GM21717 (cell line): ENCODE results near the gene FKBP3.
A peak's percentile ranks its signal among the peaks of the same experiment; 100 is the strongest.
"Not testable (repeated sequence)": the region's sequence is repeated elsewhere in the genome, so short reads cannot be mapped to it uniquely, and the experiment has no call there.

Experiments used
- ATAC-seq: cut with Tn5 transposase; IDR thresholded peaks from one replicate; pipeline ENCODE4 v1.9.1; 2021; ENCODE audit warnings: mild to moderate bottlenecking, moderate library complexity; ENCODE audit not compliant: unreplicated experiment

FKBP3 gene

DNA sequence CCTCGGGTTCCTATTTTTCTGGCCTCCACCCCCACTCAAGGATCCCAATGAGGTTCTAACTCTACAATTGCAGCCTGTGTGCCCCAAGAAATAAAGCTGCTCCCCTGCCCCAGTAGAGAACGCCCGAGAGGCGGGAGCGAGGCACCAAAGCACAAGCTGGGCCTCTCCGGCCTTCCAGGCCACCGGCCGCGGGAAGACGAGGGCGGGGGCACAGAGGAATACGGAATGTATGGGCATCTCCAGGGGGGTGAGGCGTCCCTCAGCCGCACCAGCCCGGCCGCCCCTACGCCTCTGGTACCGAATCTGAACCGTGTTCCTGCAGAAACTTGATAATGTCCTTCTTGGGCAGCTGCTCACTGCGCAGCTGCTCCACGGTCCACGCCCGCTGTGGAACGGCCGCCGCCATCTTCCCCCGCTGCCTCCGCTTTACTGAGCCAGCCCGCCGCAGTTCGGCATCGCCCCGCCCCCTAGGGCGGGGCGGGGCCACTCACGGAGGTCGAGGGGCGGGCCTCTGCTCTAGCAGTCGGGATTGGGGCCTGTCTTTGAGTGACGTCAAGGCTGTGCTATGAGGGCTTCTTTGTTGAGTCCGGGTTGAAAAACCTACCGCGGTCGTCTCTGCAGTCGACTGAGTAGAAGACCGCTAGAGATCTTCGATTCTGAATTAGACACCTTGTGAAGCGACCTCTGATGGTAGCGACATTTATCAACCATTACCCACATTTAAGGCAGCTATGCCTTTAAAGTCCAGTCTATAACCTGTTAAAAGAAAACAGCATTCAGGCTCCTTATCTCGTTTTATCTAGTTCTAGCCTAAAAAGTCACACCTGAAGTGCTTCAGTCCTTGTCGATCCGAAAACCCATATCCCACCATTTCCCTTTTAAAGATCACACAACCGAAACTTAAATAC, at the start of gene FKBP3:
FKBP3 (minus strand) TSS at position 431 of the 908 bp plus-strand sequence; CDS start at position 406, 25 bp downstream.
- peak; percentile 92 for ATAC-seq

GRCh38 chr14:45181806-45182205, 47.5 kb upstream of the FKBP3 start:
- ATAC-seq, result no peak

DNA sequence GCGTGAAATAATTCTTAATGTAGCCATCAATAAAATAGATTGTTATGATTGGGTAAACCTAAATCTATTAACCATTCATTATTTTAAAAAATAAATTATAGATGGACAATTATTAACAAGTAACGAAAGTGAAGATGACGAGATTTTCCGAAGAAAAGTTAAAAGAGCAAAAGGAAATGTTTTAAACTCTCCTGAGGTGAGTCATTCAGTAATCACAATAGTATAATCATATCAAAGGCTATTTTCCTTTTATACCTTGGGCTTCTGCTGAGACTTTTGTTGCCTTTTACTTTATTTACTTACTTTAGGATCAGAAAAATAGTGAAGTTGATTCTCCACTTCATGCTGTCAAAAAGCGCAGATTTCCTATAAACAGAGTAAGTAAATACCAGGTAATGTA, 47.0 kb upstream of the FKBP3 start:
- no peak for ATAC-seq

- ATAC-seq, result no peak
These were observed 42.8 kb upstream of the FKBP3 start for GRCh38 chr14:45177076-45177475.

- no peak for ATAC-seq
These were observed 35.6 kb upstream of the FKBP3 start for GRCh38 chr14:45169906-45170305.

- no peak for ATAC-seq
These were observed 21.8 kb upstream of the FKBP3 start for GRCh38 chr14:45156067-45156466.

- no peak for ATAC-seq
These were observed 16.2 kb upstream of the FKBP3 start for GRCh38 chr14:45150386-45150890.

DNA sequence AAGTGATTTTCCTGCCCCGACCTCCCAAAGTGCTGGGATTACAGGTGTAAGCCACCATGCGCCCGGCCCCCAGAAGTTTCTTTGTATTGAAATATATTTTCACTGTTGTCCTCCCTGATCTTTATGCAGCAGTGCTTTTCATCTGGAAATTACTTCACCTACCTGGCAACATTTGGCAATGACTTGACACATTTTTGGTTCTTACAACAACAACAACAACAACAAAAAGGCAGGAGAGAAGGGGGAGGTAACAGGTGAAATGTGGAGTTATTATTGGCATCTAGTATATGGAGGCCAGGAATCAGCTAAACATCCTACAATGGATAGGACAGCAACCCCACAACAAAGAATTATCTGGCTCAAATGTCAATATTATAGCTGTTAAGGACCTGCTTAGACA, 15.3 kb upstream of the FKBP3 start:
- no peak for ATAC-seq

DNA sequence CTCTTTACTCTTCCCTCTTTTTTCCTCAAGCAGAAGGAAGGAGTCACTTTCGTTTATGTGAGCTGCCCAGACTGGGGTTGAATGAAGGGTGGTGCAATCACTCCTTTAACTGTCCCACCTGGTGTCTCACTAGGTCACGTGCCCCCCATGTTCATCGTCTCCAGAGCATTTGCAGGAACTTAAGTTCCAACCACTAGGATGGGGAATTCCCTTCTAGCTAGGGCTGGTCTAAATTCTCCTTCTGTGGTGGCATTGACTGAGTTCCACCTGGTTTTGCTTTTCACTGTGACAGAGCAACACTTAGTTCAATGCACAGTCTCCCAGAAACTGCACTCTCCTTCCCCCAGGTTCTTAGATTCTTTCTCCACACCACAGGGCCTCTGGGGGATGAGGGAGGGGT, 10.9 kb upstream of the FKBP3 start:
- ATAC-seq, result peak; percentile 61

- ATAC-seq, result peak; percentile 73
These were observed 10.4 kb upstream of the FKBP3 start for GRCh38 chr14:45144658-45145057.

GRCh38 chr14:45142083-45142482, 7.8 kb upstream of the FKBP3 start:
- not testable (repeated sequence) for ATAC-seq

GRCh38 chr14:45140661-45141187, 6.4 kb upstream of the FKBP3 start:
- ATAC-seq, result no peak

GRCh38 chr14:45136399-45136798, 2.1 kb upstream of the FKBP3 start:
- ATAC-seq, result no peak

- ATAC-seq, result peak; percentile 42
These were observed 1.5 kb upstream of the FKBP3 start, which contains the start of gene FANCM for GRCh38 chr14:45135659-45136395. TSS of gene FANCM (plus strand) at chr14:45135930. CDS start at chr14:45136032, 102 bp downstream.

GRCh38 chr14:45135156-45135555, 875 bp upstream of the FKBP3 start:
- ATAC-seq, result no peak

- ATAC-seq, result no peak
These were observed 614 bp downstream of the FKBP3 start for GRCh38 chr14:45133683-45134050.

DNA sequence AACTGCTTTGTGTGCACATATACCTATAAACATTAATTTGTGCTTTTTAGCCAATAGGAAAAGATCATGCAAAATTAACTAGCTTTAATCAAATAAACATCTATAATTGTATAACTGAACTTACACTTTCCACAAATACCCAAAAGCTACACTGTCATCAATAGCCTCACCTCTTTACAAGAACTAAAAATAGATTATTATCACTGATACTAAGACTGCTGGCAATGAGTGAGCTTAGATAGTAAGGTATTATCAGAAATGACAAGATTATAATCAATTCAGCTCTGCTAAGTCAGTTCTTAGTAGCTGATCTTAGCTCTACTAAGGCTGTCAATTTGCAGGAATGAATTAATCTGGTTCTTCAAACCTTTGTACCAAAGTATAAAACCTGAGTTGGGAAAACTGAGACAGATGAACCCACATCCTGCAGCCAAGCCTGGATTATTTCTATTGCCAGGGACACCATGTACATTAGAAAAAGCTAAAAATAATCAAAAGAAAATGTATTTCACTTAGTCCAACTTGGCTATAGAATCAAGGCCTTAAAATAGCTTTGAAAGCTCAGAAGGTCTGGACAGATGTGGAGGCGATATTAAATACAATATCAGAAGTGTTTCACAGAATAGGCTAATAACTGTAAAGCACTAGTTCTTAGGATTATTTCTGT, 5.2 kb downstream of the FKBP3 start:
- no peak for ATAC-seq

- ATAC-seq, result no peak
These were observed 8.5 kb downstream of the FKBP3 start for GRCh38 chr14:45125754-45126153.

GRCh38 chr14:45123271-45123670, 11.0 kb downstream of the FKBP3 start:
- no peak for ATAC-seq

- no peak for ATAC-seq
These were observed 14.2 kb downstream of the FKBP3 start for GRCh38 chr14:45120096-45120495.

DNA sequence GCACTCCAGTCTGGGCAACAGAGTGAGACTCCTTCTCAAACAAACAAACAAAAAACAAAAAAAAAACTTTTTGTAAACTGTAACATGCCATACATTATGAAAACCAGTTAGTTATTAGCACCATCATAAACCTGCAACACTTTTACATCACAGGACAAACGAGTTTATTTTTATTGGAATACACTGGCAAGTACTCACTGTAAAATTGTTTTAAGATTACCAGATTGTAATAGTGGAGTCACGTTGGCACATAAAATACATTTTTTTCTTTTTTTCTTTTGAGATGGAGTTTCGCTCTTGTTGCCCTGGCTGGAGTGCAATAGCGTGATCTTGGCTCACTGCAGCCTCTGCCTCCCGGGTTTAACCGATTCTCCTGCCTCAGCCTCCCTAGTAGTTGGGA, 15.7 kb downstream of the FKBP3 start:
- ATAC-seq, result no peak
